OCI-LY7 (cell line): ENCODE results near the gene MOB3B.

Source experiments
- CTCF ChIP-seq: fragments of 200-600 bp; sonication (generic); conservative IDR thresholded peaks from 2 replicates; pipeline ENCODE4 v1.5.1; 2014; ENCODE audit warnings: mild to moderate bottlenecking, antibody characterized with exemption, low read length, moderate library complexity, mixed read lengths
- EZH2phosphoT487 ChIP-seq: fragments of 200-600 bp; sonication (generic); IDR thresholded peaks from 2 replicates; pipeline ENCODE4 v1.6.1; 2018; ENCODE audit warnings: low read depth, borderline replicate concordance, mild to moderate bottlenecking, mixed run types, antibody characterized with exemption, low read length, moderate library complexity, mixed read lengths

DNA sequence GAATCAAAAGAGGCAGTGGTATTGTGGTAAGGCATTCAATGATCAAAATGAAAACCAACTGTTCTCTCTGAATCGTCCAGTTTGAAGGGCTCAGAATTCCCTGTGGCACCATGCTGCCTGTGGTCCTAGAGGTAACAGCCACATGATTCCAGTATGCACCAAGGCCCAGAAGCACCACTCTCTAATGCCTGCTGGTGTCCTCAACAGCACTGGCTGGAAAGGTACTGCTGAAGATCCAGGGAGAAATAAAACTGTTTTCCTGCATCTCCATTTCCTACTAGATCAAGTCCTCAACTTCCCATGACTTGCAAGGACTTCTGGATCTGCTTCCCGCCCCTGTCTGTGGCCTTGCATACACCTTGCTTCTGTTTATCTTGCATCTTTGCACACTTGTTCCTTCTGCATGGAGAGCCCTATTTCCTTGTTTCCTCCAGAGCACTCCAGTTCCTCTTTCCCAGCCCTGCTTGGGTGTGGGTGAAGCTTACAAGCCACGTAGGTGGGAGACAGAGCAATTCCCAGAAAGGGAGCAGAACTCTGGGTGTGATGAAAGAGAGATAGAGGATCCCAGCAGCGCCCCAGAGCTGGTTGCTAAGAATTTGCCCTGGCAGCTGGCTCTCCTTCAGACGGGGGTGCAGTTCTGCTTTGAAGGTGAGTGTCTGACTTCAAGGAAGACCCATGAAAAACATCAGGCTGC, 191.6 kb downstream of the MOB3B start:
- TF ChIP-seq CTCF (no peak), EZH2phosphoT487 (no peak)
